Stimulated activated CD4-positive, alpha-beta T cell treated with anti-CD3 and anti-CD28 coated beads, Interleukin-2, amount 100 ng/mL, for 24 hours (primary cell): ENCODE measurements around the gene JUN.

Source experiments
- DNase-seq, 2 donors: peaks; one replicate each; pipeline ENCODE4 v3.0.0-alpha.2; 2020

JUN gene

GRCh38 chr1:58783993-58784757 lies at the start of gene JUN:
JUN (minus strand) TSS chr1:58784047; CDS start chr1:58783070, 977 bp downstream.
- DNase-seq, result peak; percentile 96 to 99

GRCh38 chr1:58833166-58833565 lies 49.3 kb upstream of the JUN start:
- no peak for DNase-seq

DNA sequence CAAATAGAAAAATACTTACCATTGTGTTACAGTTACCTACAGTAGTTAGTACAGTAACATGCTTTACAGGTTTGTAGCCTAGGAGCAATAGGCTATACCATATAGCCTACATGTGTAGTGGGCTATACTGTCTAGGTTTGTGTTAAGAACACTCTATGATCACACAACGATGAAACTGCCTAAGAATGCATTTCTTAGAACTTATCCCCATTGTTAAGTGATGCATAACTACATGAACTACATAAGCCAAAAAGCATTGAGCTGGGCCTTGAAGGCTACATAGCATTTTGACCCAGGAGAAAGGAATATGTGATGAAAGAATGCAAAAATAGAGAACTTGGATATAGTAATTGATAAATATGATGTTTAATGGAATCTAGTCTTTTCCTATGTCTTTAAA lies 46.4 kb upstream of the JUN start:
- DNase-seq, result no peak

- no peak for DNase-seq
Observed at GRCh38 chr1:58829866-58830265, 46.0 kb upstream of the JUN start.

DNA sequence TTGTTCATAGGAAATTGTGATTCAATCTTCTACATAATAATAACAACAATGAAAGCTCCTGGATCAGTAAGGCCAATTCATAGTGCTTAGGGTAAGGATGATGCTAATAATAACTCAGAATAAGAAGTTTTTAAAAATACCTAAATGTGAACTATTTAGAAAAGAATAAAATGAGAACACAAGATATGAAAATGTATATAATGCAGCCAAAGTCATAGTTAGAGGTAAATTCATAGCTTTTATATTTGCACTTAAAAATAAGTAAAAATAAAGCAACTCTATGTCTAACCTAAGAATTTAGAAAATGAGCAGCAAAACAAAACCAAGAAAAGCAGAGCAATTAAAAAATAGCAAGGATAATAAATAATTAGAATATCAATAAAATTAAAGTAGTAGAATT lies 43.5 kb upstream of the JUN start:
- no peak for DNase-seq

DNA sequence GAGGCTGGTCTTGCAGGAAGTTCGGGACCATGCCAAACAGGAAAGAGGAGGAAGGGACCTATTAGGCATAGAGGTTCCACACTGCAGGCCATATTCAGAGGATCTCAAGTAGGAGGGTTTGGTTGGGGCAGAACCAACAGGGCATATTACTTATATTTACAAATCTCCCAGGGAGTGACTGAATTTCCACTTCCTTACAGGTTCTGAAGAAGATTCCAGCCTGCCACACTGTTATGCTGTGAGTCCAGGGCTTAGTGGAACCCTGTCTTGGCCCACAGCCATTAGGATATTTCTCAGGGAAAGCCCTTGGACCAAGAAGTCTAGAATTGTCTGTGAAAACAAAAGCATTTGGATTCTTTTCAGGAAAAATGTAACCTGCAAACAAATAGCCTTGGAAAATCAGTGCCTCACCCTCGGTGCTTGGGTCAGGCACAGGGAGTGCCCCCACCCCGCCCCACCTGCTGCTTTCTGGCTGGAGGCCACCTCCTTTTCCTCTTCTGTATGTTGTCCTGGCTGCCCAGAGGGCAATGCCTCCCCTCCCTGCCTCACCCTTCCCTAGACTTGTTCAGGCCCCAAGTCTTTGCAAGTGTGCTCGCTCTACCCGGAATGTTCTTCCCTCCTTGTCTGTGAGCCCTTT lies 41.0 kb upstream of the JUN start:
- no peak for DNase-seq

DNA sequence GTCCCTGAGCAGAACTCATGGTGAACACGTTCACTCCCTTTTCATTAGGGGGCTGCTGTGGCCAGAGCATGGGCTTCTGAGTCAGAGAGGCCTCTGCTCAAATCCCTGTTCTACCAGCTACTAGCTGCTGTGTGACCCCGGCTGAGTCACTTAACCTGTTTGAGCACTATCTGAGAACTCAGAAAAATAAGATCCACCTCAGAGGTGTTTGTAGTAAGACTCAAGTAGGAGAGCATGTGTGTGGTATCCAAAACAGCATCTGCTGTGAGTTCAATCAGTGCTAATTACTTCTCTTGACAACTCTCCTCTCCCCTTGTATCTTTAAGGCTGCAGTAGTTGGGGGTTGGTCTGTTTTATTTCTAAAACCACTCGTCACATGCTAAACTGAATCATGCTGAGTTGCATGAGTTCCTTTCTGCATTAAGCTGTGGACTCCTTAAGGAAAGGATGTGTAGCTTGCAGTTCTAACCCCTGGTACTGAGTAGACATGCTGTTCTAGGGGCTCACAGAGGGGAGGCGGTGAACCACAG lies 39.7 kb upstream of the JUN start:
- no peak for DNase-seq

DNA sequence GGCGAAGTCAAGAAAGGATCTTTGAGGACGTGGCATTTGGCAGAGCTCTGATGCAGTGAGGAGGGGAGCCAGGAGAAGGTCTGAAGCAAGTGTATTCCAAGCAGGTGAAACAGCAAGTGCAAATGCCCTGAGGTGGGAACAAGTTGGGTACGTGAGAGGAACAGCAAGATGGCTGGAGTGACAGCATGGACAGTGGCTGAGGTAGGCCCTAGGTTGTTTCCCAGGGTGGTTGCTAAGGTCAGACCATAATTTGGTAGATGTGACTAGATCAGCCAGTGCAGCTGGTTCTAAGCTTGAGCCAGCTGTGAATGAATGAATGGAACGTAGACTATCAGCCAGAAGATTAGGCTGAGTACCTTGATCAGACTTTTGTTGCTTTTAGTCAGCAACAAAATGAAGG lies 37.5 kb upstream of the JUN start:
- no peak for DNase-seq

DNA sequence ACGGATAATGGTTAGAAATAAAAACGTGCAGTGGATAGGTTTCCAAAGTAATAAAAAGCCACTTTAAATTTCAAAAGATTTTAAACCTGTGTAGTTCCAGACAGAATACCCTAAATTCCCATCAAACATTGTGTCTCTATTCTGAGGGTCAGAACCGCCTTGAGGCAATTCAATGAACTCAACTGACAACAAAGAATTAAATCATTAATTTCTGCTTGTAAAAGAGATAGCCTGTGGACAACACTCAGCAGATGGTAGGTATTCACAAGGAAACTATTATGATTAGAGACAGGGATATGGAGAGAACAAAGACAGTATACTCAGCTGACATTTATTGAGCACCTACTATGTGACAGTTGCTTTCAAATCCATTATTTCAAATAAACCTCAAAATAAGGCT lies 35.1 kb upstream of the JUN start:
- no peak for DNase-seq

DNA sequence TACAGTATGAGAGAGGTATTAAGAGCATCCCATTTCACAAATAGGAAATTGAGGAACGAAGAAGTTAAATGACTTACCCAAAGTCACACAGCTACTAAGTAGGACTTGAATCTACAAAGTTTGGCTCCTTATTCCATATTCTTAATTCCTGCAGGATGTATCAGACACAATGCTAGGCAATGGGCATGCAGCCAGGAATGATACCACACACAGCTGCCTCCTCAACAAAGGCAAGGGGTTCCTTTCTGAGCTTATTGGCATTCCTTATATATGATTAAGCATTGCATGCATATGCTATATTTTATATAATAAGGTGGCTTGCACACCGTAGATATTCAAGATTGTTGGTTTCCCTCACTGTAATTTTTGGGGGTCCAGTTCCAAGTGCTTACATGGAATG lies 34.2 kb upstream of the JUN start:
- no peak for DNase-seq

- no peak for DNase-seq
Observed at GRCh38 chr1:58816747-58817221, 32.9 kb upstream of the JUN start.

GRCh38 chr1:58816072-58816746 lies 32.4 kb upstream of the JUN start:
- DNase-seq, result peak; percentile 81 to 88

DNA sequence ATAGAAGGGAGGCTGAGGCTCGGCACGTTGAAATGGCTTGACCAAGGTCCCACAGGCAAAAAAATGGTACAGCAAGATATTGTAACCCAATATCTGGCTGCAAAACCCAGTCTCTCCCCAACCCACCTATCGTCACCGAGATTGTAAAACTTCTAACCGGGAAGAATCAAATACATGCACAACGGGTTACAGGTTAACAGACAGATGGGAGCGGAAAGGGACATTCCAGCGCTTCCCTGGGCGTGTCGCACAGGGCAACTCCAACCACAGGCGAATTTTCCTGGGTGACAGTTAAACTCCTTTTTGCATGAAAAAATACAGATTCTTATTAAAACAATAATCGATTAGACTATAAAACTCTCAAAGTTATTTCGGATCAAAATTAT lies 31.8 kb upstream of the JUN start:
- no peak for DNase-seq

- peak; percentile 57 to 71 for DNase-seq
Observed at GRCh38 chr1:58815069-58815685, 31.3 kb upstream of the JUN start.

DNA sequence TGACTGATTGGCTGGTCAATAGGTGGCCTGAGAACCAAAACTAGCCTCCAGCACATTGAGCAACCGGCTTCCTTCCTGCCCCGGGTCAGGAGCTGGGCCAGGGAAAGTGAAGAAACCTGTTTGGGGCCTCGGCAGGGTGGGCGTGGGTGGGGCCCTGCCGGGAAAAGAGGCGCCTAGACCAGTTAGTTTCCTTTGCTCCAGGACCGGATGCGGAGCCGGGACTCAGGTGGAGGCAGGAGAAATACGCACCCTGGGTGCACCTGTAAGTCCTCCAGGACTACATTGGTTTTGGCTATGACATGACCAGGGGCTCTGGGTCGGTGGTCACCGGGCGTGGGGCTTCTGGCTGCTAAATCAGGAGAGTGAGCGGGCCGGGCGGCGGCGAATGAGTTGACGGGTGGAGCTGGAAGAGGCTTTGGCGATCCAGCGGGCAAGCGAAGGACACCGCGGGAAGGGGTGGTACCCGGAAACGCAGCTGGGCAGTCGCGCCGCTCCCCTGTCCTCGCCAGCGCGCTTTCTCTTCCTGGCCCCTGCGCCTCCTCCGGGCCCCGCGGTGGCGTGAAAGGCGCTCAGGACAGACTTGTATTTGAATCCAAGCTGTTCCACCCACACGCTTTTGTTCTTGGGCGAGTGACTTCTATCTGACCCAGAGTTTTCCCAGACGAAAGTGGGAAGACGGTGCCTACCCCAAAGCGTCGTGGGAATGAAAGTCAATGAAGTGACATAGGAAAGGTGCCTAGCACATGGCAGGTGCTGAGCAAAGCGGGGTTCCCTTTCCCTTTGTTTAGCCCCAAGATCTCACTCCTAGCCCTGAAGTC lies 30.6 kb upstream of the JUN start:
- DNase-seq, result no peak

DNA sequence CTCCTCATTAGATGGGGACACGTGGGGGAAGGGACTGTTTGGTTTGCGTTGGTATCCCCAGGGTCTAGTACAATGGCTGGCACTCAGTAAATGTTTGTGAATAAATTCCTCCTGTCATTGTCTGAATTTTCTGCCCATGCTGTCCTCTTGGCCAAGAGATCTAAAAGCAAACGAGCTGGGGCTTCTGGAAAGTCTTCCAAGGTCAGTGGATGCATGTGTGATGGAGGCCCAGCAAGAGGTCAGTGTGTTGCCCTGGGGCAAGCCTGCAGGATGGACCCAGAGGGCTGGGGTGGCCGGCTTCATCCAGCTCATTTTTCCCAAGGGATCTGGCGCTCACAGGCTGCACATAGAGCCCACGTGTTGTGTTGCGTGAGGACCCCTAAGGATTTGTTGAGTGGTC lies 30.0 kb upstream of the JUN start:
- DNase-seq, result no peak

DNA sequence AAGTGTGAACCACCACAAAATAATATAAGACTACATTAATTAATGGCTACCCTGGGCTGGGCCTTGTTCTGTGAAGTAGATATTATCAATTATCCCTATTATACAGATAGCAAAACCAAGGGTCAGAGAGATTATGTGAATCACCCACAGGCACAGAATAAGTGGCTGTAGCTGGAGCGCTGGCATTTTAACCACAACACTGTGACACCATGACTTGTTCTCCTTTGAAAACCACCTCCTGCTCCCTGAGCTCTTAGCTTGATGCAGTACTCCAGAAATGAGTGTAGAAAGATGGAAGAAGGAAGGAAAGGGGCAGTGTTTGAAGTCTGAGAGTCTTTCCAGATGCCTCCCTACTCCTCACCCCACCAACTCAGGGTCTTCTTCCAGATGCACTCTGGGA lies 29.5 kb upstream of the JUN start:
- no peak for DNase-seq

DNA sequence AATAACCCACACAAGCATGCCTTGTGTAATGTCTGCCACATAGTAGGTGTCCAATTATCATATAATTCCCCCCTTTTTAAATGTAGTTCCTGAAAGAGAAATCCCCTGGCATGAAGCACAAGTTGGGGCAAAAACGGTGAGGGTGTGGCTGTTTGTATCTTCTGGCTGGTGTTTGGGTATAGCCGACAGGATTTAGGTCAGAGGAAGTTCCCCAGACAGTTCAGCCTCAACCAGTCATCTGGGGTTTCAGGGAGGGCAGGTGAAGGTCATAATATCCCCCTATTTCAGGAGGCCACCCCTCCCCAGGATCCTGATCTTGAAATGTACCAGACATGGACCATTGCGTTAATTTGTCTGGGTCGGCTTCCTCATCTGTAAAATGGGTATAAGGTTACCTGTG lies 29.1 kb upstream of the JUN start:
- DNase-seq, result peak in 1 of 2 donors; percentile 24

DNA sequence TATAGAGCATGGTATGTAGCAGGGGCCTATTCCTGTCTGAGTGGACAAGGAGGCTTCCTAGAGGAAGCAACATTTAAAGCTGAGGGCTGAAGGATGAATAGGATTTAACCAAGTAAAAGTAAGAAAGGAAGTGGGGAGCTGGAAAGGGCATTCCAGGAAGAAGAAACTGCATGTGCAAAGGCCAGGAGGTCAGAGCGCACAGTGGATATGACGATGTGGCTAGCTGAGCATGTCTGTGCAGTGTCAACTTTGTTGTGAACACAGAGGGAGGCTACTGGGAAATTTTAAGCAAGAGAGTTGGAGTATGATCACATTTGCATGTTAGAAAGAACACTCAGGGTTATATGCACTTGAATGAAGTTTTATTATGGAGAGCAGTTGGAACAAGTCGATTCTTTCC lies 28.6 kb upstream of the JUN start:
- DNase-seq, result no peak

- no peak for DNase-seq
Observed at GRCh38 chr1:58811303-58811702, 27.5 kb upstream of the JUN start.

GRCh38 chr1:58809325-58810010 lies 25.6 kb upstream of the JUN start:
- DNase-seq, result no peak

GRCh38 chr1:58808077-58808476 lies 24.2 kb upstream of the JUN start:
- no peak for DNase-seq
